IPS DF 4.7 (cell line): ENCODE data around the gene RNU1-4.
"Not testable (repeated sequence)": the region's sequence is repeated elsewhere in the genome, so short reads cannot be mapped to it uniquely, and the experiment has no call there.

ENCODE experiments used
- DNase-seq: peaks from one replicate; pipeline ENCODE4 v3.0.0-alpha.2; 2013; ENCODE audit warnings: low spot score; ENCODE audit errors: extremely low read depth

The RNU1-4 gene

DNA sequence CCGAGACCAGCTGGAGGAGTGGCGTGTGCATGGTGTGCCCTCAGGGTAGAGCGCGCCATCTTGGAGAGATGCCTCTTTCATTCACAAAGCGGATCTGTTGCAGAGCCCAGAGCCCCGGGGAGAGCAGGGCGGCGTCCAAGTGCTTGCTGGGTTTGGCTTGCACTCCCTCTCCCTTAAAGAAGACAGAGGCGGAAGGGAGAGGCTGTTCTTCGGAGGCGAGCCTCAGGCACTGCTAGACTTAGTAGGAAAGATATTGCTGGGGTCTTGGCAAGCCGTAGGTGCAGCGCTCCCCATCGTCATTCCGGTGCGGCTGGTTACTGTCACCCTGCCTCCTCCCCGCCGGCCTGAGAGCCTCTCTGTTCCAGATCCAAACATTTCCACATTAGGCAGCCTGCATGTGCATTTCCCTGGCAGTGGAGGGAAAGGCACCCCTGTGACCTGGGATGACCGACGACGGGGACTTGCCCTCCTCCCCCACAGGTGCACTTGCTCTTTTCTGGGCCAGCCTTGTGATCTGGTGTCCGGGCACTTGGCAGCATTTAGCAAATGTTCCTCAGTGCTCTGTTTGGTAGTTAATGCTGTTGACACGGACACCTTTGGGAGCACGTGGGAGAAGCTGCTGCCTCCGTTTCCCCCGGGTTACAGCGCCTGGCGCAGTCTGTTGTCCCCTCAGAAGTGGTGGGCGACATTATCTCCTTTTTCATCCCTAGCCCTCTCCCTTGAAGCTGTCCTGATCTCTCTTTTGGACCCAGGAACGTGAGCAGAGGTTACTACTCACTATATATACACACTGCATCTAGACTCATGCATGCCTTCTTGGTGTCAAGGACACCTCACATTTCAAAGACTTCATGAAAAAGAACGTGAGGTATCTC lies 25.7 kb downstream of the RNU1-4 start:
- not testable (repeated sequence) for DNase-seq

DNA sequence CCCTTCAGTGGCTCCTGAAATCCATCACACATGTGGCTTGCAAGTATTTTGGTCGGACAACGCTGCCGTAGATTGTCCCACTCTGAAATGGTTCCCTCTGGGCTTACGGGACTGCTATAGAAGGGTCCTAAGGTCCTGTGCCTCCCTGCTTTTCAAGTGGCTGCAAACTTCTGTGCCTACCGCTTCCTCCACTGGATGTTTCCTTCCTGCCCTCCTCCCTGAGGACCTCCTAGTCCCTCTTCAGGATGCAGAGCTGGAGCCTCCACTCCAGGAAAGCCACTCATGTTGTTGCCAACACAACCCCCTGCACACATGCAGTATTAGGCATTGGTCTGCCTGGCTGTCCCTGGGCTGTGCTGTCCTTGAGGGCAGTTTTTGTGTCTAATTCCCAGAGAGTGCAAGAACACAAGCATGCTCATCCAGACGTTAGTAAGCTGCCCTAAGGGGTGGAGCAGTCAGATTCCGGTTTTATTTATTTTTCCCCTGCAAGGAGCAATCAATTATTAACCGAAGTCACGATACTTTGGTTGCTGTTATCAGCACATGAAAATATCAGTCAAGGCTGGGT lies 26.5 kb downstream of the RNU1-4 start:
- not testable (repeated sequence) for DNase-seq

DNA sequence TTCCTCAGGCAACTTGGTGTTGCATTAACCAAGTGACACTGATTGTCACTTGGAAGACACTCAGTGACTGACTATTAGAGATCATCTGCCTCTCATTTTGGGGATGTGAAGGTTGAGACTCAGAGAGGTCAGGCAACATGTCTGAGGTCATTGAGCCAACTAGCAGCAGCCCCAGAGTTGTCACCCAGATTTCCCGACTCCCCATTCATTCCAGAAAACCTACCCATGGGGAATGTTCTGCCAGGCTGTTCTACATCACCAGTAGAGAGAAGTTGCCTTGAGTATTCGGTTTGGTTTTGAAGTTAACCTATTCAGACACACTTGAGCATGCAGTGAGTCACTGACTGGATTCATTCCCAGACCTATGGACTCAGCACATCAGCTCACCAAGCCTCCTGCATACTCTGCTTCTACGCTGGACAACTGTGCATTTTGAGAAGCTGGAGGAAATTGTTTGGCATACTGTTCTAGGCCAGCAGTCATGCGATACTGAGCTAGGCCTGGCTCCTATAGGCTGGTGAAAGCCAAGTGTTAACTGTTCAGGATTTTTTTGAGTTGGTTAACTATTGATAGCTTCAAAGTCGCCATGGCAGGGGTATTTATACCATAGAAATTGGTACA lies 29.9 kb downstream of the RNU1-4 start:
- not testable (repeated sequence) for DNase-seq

DNA sequence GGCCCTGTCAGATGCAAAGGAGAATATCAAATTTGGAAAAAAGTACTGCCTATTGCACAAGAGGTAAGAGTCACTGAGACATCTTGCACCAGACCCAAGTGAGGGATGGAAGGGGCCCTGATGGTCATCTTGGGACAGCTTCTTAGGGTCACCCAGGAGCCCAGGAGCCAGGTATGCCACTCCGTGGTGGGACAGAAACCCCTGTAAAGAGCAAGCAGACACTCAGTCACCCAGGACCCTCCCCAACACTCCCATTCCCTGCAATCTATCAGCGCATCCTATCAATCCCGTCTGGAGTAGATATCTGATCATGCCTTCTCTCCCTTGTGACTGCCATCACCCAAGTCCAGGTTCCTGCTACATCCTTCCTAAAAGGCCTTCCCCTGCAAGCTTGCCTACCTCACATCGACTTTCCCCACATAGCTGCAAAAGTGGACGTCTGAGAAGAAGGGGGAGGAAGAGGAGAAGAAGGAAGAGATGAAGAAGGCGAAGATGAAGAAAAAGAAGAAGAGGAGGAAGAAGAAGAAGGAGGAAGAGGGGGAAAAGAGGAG lies 30.7 kb downstream of the RNU1-4 start:
- DNase-seq, result not testable (repeated sequence)

DNA sequence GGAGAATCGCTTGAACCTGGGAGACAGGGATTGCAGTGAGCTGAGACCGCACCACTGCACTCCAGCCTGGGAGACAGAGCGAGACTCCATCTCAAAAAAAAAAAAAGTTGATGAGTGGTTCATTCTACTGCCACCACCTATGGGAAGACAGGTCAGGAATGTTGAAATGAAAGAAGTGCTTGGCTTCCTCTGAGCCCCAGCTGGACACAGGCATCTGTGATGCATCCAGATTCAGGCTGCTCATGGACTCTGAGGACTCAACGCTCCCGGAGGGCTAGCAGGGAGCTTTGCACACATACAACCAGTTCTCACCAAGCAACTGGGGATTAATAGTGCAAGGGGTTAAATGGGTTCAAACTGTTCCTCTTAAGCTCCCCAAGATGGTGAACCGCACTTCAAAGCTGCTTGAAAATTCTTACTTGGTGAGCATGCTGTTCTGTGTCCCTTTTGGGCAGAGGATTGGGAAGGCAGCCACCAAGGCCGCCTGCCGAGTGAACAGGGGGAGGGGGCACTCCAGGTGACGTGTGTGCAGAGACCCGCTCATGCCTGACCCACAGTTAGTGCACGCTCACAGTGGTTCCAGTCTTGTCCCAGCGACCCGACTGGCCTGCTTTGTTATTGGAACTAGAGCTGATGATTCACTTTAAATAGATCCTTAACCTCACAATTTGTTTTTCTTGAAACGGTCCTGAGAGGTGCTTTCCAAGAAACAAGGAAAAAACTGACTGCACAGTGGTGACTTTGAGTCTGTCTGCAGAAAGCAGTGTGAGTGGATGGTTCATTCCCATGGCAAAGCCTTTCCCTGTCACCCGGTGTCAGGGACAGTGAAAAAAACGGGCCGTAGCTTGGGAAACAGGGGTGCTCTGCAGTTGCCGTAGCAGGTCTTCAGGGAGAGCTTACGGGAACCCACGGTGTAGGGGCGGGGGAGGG lies 32.2 kb downstream of the RNU1-4 start:
- not testable (repeated sequence) for DNase-seq

DNA sequence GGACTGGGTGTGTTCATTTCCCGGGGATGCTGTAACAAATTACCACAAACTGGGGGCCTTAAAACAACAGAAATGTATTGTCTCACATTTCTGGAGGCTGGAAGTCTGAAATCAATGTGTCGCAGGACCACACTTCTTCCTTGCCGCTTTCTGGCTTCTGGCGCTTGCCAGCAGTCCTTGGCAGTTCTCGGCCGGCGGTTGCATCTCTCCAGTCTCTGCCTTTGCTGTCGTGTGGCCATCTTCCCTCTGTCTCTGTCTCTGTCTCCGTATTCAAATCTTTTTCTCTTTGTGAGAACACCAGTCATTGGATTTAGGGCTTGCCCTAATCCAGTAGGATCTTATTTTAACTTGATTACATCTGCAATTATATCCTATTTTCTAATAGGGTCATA lies 32.9 kb downstream of the RNU1-4 start:
- DNase-seq, result not testable (repeated sequence)

DNA sequence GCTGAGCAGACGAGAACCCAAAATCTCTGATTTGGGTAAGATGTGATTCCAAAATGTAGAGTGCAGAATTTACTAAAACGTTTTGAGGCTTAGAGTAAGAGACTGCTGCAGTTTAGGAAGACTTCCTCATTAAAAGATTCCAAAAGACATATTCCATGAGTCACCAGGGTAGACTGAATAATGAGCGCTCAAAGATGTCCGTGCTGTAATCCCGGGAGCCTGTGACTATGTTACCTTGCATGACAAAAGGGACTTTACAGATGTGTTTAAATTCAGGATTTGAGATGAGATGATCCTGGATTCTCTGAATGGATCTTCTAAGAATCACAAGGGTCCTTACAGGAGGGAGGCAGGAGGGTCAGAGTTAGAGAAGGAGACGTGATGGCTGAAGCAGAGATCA lies 33.4 kb downstream of the RNU1-4 start:
- DNase-seq, result not testable (repeated sequence)

DNA sequence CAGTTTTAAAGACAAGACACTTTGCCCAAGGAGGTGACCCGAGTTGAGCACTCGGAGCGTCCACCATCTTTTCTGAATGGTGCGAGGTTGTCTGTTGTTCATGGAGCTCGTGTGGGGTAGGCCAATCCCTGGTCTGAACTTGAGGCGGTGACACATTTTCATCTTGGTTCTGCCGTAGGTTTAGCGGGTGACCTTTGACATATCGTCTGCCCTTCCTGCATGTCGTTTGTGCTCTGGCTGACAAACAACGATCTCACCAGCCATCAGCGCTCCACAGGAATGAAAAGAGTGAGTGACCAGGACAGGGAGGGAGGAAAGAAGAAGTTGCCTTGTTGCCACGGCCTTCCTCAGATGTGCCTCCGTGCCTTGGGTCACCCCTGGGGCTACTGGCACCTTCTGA lies 34.5 kb downstream of the RNU1-4 start:
- DNase-seq, result not testable (repeated sequence)

DNA sequence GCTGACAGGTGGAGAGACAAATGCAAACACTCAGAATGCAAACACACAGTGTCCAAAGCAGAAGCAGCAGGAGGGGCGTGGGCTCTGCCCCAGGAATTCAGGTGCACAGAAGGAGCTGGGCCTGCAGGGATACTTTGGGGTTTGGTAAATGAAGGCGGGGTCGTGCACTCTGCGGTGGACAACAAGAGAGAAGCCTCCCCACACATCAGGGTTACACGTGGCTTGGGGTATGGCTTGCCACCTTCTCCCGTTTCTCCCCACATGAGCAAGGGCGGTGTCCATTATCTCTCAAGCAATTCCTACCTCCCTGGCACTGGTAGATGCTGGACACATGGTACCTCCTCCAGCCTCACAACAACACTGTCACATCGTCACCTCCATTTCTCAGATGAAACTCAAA lies 35.0 kb downstream of the RNU1-4 start:
- not testable (repeated sequence) for DNase-seq

DNA sequence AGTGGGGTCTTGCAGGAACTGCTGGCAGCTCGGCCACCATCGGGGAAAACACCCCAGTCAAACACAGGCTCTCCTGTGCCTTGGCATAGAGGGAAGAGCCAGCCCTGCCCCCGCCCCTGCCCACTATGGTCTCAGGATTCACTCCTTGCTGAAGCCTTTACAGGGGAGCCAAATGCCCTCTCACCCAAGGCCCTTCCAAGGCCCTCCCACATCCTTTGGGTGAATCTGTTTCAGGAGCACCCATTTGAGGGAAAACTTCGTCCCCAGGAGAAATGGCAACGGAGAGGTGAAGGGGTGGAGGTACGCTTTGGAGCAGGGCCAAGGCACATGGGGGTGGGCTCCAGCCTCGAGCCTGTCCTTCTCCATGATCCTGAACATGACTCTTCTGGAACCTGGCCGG lies 35.9 kb downstream of the RNU1-4 start:
- not testable (repeated sequence) for DNase-seq

DNA sequence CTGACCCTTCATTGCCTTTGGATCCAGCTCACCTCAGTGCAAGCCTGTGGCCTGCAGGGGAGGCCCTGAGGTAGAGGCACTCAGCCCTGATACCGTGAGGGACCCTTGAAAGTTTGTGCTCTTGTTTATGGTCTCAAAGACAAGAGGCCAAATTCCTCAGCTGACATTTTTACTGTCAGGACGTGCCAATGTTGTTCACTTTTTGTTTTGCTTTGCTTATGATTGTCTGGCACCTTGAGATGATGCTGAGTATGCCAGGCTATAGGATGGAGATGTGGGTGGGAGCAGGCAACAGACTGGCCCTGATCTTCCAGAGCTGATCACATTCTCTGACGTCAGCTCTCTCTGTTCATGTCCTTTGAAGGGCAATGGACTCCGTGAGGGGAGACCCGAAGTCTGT lies 36.5 kb downstream of the RNU1-4 start:
- DNase-seq, result not testable (repeated sequence)

DNA sequence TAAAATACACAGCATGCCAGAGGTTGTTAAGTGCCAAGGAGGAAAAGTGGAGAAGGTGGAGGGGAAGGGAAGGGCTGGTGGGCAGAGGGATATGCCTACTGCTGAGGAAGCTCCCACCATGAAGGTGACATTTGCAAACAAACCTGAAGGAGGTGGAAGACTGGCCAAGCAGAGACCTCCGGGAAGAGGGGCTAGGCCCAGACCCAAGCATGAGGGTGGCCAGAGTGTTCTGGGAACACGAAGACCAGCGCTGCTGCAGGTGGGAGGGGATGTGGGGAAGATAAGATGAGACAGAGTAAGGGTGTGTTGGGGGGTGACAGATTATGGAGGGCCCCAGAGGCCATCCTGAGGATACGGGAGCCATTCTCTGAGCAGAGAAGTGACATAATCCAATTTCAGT lies 37.5 kb downstream of the RNU1-4 start:
- not testable (repeated sequence) for DNase-seq

DNA sequence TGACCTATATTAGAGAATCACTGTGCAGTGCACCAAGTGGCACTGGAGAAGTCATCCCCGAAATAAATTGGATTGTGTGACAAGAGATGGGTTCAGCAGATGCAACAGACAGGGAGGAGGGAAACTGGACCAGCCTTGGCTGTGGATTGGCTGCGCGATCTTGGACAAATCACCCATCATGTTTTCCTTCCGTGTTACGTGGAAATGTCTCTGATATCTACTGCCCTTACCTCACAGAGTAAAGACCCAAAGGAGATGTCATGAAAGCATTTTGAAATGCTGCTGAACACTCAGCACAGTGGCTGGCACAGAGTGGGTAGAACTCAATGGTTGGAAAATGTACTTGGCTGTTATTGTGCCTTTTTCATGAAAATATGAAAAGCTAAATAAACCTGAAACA lies 39.2 kb downstream of the RNU1-4 start:
- DNase-seq, result not testable (repeated sequence)

DNA sequence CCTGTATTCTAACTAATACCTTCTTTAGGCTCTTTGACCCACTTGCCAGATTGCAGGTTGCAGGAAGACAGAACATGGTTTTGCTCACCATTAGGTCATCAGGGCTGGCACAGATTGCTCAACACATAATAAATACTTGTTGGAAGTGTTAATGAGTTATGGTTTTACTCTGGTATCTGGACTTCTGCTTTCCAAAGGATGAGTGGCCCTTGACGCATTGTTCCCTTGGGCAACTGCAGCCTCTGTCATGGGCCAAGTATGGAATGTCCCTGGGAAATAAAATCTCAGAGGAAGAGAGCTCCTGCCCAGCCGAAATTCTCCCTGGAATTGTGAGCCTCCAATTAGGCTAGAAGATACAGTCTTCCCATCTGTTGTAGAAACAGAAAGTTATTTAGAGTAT lies 40.7 kb downstream of the RNU1-4 start:
- not testable (repeated sequence) for DNase-seq

DNA sequence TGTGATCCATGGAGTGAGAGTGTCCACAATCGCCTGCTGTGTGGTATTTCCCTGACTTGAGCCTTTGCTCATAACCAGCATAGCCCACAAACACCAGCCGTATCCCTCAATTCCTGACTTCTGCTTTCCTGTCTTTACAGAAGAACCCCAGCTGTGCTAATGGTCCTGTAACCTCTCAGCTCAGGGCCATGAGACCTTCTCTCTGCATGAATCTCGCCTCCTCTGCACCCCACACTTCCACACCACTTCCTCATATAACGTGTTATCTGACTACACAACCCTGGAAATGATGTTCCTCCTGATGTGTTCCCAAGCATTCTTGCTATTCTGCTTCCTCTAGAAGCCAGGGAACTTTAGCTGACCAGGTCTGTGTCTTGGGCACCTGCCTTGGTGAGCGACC lies 41.3 kb downstream of the RNU1-4 start:
- not testable (repeated sequence) for DNase-seq

DNA sequence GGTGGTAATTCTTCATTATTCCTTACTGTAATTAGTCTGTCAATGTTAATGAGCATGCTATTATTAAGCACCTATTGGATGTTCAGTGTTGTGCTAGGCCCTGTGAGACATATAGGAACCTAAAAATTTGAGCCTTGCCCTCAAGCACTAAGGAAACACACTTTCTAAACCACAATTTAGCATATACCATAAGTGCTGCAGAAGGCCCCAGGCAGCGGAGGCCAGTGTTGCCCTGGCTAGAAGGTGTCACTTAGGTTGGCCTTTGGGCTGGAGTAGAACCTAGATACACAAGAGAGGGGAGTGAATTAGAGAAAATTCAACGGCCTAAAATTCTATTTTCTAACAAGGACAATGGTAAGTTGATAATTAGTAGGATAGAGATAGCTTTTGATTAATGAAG lies 44.6 kb downstream of the RNU1-4 start:
- not testable (repeated sequence) for DNase-seq

DNA sequence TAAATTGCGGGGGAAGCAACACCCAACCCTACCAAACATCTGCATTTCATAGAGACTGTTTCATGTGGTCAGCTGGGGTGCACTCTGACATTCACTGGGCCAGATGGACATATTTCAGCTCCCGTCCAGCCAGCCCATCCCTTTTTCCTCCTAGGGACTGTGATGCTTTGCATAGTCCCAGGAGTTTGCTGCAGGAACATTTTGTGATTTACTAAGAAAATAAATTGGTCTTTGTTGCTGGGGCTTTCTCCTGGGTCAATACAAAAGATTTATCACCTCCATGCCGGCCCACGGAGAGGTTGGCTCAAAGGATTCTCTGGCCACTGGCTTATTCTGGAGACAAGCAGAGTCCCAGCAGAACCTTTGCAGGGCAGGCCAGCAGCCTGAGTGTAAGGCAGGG lies 46.0 kb downstream of the RNU1-4 start:
- not testable (repeated sequence) for DNase-seq

DNA sequence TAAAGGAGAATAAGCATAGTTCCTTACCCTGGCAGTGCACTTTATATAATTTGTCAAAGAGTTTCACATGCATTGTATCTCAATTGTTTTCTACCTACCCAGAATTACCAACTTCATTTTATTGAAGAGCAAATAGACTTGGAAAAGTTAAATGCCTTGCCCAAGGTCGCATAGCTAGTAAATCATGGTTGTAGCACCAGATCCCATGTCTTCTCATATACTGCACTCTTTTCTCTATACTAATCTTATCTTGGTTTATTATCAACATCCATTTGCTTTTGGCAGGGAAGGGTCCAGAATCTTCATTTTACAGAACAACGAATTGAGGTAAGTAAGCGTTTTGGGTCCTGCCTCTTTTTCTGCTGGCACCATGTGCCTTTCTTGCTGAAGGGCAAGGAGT lies 46.9 kb downstream of the RNU1-4 start:
- not testable (repeated sequence) for DNase-seq

DNA sequence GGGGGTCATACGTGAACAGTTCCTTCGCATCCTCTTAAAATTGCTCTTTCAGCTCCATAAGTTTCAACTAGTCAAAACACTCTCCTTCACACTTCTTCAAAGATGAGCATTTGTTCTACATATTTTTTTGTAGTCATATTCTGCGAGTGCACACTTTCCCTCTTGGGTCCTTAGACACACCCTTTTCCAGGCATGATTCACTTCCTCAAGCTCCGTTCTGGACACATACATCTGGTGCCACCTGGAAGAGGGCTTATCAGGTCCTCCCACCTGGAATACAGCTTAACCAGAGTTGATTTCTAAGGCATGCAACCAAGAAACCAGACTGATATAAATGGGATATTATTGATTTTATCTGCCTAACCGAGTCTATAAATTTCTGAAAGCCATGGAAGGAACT lies 47.4 kb downstream of the RNU1-4 start:
- not testable (repeated sequence) for DNase-seq
